Measurements from ENCODE around the gene RBMXL3. TPM values are rescaled to one million over a fixed set of nuclear protein-coding genes. Genes with fewer than 3 reads are reported as not detected.

RBMXL3 gene
- total RNA-seq, 5 donors from 2014 or later (not counting 1 experiment from before 2014, with no cell fraction given) = not detected

Other genes with a start within 250 kb of the RBMXL3 start
- not detected for gene IL13RA2, start 171.8 kb upstream of the RBMXL3 start, total RNA-seq
- not detected for gene LRCH2, start 44.7 kb downstream of the RBMXL3 start, total RNA-seq
- gene LUZP4, start 100.3 kb downstream of the RBMXL3 start, total RNA-seq = not detected